ENCODE data around the gene APCDD1L.
A peak's percentile ranks its signal among the peaks of the same experiment; 100 is the strongest.

The APCDD1L gene

GRCh38 chr20:58447511-58448391 lies 67.4 kb downstream of the APCDD1L start:
- in situ Hi-C loops (cut with HindIII; ENCODE audit: low pct_ligation_motif_present, low sequenced_read_pairs), result loop anchor here (10.0 kb wide), 1 partner anchor 213 kb away; no protein-coding TSS in a partner anchor
- H3K27ac ChIP-seq, result no peak overlapping the region
- DNase-seq, result peak; percentile 56

GRCh38 chr20:58446960-58447265 lies 68.3 kb downstream of the APCDD1L start:
- no peak for TF ChIP-seq CTCF (IDR thresholded peaks at IDR 0.05; ENCODE audit: low read depth, low read length, missing control alignments)
- Histone ChIP-seq H3K27ac (no peak overlapping the region), H3K36me3 (replicated peaks) (peaks cover 19% of the 10 kb centered on the region), H3K27me3 (replicated peaks) (no peaks in the 10 kb centered on the region), H3K4me3 (ENCODE audit: low read depth, low read length) (no peak overlapping the region)
- in situ Hi-C loops (cut with HindIII; ENCODE audit: low pct_ligation_motif_present, low sequenced_read_pairs), result loop anchor here (10.0 kb wide), 1 partner anchor 212 kb away; no protein-coding TSS in a partner anchor
- DNase-seq, result no peak

More at GRCh38 chr20:58447511-58448391, 67.4 kb downstream of the APCDD1L start:
- H3K27me3 ChIP-seq (replicated peaks), result no peaks in the 10 kb centered on the region
- peak; percentile 86 for TF ChIP-seq CTCF (IDR thresholded peaks at IDR 0.05; ENCODE audit: low read depth, low read length, missing control alignments)
- H3K4me3 ChIP-seq (ENCODE audit: low read depth, low read length), result no peak overlapping the region
- peaks cover 19% of the 10 kb centered on the region for H3K36me3 ChIP-seq (replicated peaks)

- DNase-seq, result no peak
- in situ Hi-C loops (cut with HindIII; ENCODE audit: low pct_ligation_motif_present, low sequenced_read_pairs), result loop anchor here (10.0 kb wide), 1 partner anchor 212 kb away; no protein-coding TSS in a partner anchor
- Histone ChIP-seq H3K36me3 (replicated peaks) (peaks cover 19% of the 10 kb centered on the region), H3K27ac (no peak overlapping the region), H3K27me3 (replicated peaks) (no peaks in the 10 kb centered on the region), H3K4me3 (ENCODE audit: low read depth, low read length) (no peak overlapping the region)
- no peak for TF ChIP-seq CTCF (IDR thresholded peaks at IDR 0.05; ENCODE audit: low read depth, low read length, missing control alignments)
Measured at GRCh38 chr20:58446264-58446959, 68.8 kb downstream of the APCDD1L start.

- no peak for DNase-seq
- in situ Hi-C loops (cut with HindIII; ENCODE audit: low pct_ligation_motif_present, low sequenced_read_pairs), result loop anchor here (10.0 kb wide), 1 partner anchor 210 kb away; no protein-coding TSS in a partner anchor
- H3K4me3 ChIP-seq (ENCODE audit: low read depth, low read length), result no peak overlapping the region
- no peak for TF ChIP-seq CTCF (IDR thresholded peaks at IDR 0.05; ENCODE audit: low read depth, low read length, missing control alignments)
- H3K36me3 ChIP-seq (replicated peaks), result peaks cover 24% of the 10 kb centered on the region
- no peak overlapping the region for H3K27ac ChIP-seq
- no peaks in the 10 kb centered on the region for H3K27me3 ChIP-seq (replicated peaks)
Measured at GRCh38 chr20:58444746-58445255, 70.4 kb downstream of the APCDD1L start.

GRCh38 chr20:58441723-58442122 lies 73.5 kb downstream of the APCDD1L start:
- TF ChIP-seq CTCF (IDR thresholded peaks at IDR 0.05; ENCODE audit: low read depth, low read length, missing control alignments), result no peak
- Histone ChIP-seq H3K4me3 (ENCODE audit: low read depth, low read length) (no peak overlapping the region), H3K27ac (no peak overlapping the region), H3K36me3 (replicated peaks) (peaks cover 29% of the 10 kb centered on the region), H3K27me3 (replicated peaks) (no peaks in the 10 kb centered on the region)
- no peak for DNase-seq
- in situ Hi-C loops (cut with HindIII; ENCODE audit: low pct_ligation_motif_present, low sequenced_read_pairs), result loop anchor here (10.0 kb wide), 1 partner anchor 207 kb away; no protein-coding TSS in a partner anchor
